ENCODE data around the gene MAPKBP1.
A peak's percentile ranks its signal among the peaks of the same experiment; 100 is the strongest.

The MAPKBP1 gene

GRCh38 chr15:41806291-41807181, 32.3 kb downstream of the MAPKBP1 start:
- no peak for DNase-seq

GRCh38 chr15:41809121-41809520, 34.8 kb downstream of the MAPKBP1 start:
- no peak for DNase-seq

- no peak for DNase-seq
These were observed 35.4 kb downstream of the MAPKBP1 start for GRCh38 chr15:41809526-41810220.

GRCh38 chr15:41810651-41811431, 36.6 kb downstream of the MAPKBP1 start:
- no peak for DNase-seq

GRCh38 chr15:41811432-41812195, 37.3 kb downstream of the MAPKBP1 start:
- peak; percentile 74 for DNase-seq

GRCh38 chr15:41812820-41813375, 38.6 kb downstream of the MAPKBP1 start:
- DNase-seq, result no peak

GRCh38 chr15:41813426-41813825, 39.1 kb downstream of the MAPKBP1 start:
- no peak for DNase-seq

GRCh38 chr15:41814534-41814933, 40.2 kb downstream of the MAPKBP1 start:
- no peak for DNase-seq

GRCh38 chr15:41816788-41817187, 42.5 kb downstream of the MAPKBP1 start:
- DNase-seq, result no peak

- no peak for DNase-seq
These were observed 43.0 kb downstream of the MAPKBP1 start for GRCh38 chr15:41817327-41817726.

- no peak for DNase-seq
These were observed 43.5 kb downstream of the MAPKBP1 start for GRCh38 chr15:41817781-41818180.

GRCh38 chr15:41819455-41820050, 45.3 kb downstream of the MAPKBP1 start:
- DNase-seq, result no peak

- DNase-seq, result no peak
These were observed 46.6 kb downstream of the MAPKBP1 start for GRCh38 chr15:41820791-41821423.

GRCh38 chr15:41821831-41822230, 47.5 kb downstream of the MAPKBP1 start:
- DNase-seq, result peak; percentile 23

- no peak for DNase-seq
These were observed 48.2 kb downstream of the MAPKBP1 start for GRCh38 chr15:41822471-41822870.

GRCh38 chr15:41822957-41823356, 48.7 kb downstream of the MAPKBP1 start:
- DNase-seq, result no peak

- no peak for DNase-seq
These were observed 49.2 kb downstream of the MAPKBP1 start for GRCh38 chr15:41823502-41823901.

GRCh38 chr15:41824062-41824745, 49.9 kb downstream of the MAPKBP1 start:
- DNase-seq, result no peak

- DNase-seq, result no peak
These were observed 50.9 kb downstream of the MAPKBP1 start for GRCh38 chr15:41825145-41825544.
